ENCODE results near the gene PIK3R6. TPM values are rescaled to one million over a fixed set of nuclear protein-coding genes. Genes with fewer than 3 reads are reported as not detected.

Gene PIK3R6
- total RNA-seq, 4 donors from 2014 or later: 2.0 to 3.7 (median 2.4) TPM

DNA sequence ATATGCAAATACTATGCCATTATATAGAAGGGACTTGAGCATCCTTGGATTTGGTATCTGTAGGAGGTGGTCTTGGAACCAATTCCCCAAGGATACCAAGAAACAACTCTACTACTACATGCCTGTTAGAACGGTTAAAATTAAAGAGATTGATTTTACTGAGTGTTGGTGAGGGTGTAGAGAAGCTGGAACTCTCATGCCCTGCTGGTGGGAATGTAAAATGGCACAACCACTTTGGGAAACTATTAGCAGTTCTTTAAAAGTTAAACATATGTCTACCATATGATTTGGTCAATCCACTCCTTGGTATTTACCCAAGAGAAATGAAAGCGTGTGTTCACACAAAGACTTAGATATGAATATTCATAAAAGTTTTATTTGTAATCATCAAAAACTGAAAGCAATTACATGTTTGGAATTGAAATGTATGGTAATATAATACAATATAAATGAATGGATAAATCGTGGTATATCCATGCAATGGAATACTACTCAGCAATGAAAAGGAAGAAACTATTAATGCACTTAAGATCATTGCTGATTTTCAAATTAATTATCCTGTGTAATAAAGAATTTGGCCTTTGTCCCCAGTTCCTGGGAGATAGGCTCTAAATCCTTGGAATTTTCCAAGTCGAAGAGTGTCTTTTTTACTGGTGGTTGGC lies 76.1 kb downstream of the PIK3R6 start:
- TF ChIP-seq, protein P1, sequence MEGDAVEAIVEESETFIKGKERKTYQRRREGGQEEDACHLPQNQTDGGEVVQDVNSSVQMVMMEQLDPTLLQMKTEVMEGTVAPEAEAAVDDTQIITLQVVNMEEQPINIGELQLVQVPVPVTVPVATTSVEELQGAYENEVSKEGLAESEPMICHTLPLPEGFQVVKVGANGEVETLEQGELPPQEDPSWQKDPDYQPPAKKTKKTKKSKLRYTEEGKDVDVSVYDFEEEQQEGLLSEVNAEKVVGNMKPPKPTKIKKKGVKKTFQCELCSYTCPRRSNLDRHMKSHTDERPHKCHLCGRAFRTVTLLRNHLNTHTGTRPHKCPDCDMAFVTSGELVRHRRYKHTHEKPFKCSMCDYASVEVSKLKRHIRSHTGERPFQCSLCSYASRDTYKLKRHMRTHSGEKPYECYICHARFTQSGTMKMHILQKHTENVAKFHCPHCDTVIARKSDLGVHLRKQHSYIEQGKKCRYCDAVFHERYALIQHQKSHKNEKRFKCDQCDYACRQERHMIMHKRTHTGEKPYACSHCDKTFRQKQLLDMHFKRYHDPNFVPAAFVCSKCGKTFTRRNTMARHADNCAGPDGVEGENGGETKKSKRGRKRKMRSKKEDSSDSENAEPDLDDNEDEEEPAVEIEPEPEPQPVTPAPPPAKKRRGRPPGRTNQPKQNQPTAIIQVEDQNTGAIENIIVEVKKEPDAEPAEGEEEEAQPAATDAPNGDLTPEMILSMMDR (IDR thresholded peaks at IDR 0.05; ENCODE audit: low read depth): no peak

DNA sequence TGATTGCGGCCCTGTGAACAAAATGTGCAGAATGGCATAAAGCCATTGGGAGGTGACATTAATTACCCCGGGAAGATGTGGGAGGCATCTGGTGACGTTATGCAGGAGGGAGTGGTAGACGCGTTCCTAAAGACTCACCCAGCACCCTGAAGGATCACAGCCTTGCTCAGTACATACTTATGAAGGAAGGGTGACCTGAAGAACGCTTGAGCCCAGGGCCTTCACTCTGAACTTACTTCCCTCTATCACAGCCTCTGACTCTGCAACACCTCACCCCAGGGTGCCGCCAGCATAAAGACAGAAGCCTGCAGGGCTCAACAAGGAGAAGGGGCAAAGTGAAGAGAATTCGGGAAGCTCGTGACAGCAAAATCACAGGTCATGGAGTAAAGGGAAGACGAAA lies 77.7 kb downstream of the PIK3R6 start:
- TF ChIP-seq, protein P1 (IDR thresholded peaks at IDR 0.05; ENCODE audit: low read depth): no peak

DNA sequence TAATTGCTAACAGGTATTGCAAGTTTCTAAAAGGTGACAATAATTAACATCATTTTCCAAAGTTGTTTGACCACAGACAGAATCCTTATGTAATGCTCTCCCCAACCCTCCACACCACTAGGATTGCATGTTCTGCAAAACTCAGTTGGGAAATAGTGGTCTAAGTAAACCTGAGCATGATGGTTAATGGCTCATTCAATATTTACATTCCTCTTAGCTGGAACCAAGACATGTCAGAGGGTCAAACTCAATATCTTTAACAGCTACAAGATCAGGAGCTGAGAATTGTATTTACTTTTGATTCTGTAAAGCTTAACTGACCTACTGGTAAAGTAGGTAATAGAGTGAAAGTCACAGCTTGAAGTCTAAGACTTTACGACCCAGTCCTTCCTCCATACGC lies 78.5 kb downstream of the PIK3R6 start:
- TF ChIP-seq, protein P1 (IDR thresholded peaks at IDR 0.05; ENCODE audit: low read depth): no peak

DNA sequence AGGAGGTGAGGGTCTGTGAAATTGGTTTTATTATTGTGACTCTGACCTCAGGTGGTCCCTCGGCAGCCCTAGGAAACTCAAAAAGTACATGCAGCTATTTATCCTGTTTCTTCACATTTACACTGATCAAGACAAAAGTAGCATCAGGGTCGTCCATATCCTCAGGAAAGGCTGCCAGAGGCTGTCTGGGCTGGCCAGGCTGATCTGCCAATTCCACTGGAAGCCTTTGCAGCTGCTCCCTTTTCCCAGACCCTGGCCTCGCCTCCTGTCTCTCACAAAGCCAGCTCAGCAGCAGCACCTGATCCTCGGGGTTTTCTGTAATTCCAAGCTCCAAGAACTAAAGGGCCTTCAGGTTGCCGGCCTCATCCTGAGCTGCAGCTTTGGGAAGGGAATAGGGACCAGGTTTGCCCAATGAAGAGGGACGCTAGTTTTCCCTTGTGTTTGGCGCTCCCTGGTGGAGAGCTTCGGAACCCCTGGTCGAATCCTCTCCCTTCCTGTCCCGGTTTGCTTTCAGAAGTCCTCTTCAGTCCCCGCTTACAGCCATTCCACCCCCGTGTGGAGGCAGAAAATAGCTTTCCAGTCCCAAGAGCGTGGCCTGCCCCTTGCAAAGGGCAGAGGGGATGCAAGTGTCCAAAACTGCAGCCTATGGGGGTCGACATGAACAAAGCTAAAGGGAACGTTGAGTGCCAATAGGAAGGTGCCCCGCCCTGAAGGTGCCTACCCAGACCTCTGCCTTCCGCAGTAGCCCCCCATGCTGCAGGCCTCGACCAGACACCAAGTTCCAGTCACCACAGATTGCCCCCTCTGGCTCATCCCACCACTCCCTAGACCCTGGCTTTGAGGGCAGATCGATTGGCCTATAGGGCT lies 81.7 kb downstream of the PIK3R6 start:
- TF ChIP-seq, protein P1 (IDR thresholded peaks at IDR 0.05; ENCODE audit: low read depth): no peak

DNA sequence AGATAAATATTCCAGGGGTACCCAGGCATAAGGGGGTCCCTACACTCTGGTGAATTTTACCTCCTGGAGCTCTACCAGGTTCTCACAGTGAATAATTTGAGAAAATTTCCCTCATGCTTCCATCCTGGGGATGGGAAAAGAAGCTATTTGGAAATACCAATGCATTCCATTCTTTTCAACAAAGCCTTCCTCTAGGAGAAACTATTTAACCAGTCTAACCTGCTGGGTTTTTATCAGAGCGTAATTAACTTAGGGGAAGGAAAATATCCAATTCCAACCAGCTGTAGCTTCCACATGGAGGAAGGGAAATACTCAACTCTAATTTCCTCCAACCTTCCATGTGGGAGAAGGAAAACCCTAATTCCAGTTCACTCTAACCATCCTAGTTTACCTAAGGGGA lies 85.3 kb downstream of the PIK3R6 start:
- TF ChIP-seq, protein P1 (IDR thresholded peaks at IDR 0.05; ENCODE audit: low read depth): no peak

DNA sequence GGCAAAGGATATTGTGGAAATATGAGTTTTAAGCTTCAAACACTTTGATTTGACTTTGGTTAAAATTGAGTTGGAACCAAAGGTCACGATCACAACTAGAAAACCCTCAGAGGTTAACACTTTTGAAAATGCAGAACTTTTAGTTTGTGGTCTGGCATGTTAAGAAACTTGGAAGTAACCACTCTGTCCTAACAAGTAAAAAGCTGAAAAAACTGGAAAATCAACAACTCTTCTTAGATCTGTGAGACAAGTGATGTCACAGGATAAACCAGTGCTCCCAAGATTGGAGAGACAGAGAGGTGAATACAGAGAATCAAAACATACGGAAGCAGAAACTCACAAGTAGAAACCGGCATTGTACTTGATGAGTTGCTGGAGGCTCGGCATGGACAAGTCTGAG lies 85.7 kb downstream of the PIK3R6 start:
- TF ChIP-seq, protein P1 (IDR thresholded peaks at IDR 0.05; ENCODE audit: low read depth): no peak

DNA sequence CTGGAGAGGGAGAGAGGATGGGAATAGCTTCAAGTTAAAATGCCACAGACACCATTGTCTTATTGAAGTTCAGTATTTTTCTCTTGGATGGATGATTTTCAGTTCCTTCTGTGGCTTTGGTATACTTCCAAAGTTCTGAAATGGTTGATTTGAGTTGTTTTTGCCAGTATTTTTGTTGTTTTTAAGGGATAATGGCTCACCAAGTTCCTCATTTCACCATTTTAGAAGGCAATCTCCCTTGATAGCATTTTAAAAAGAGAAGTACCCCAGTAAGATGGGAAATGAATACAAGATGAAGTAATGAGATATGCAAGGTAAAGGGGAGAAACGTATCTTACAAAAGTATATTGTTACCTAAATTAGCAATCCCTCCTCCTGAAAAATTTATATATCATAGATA lies 90.6 kb downstream of the PIK3R6 start:
- TF ChIP-seq, protein P1 (IDR thresholded peaks at IDR 0.05; ENCODE audit: low read depth): no peak
